SU-DHL-6 (cell line): ENCODE data around the gene CRYBG2.
"Not testable (repeated sequence)": the region's sequence is repeated elsewhere in the genome, so short reads cannot be mapped to it uniquely, and the experiment has no call there.

Experiments used
- H2AFZ ChIP-seq: fragments of 200-600 bp; sonication (generic); 2 replicates; pipeline ENCODE4 v1.6.1; 2014; ENCODE audit warnings: low read depth, mild to moderate bottlenecking, moderate library complexity, mixed read lengths, antibody characterized with exemption, low read length; ENCODE audit not compliant: severe bottlenecking
- H3F3A ChIP-seq: fragments of 200-600 bp; shearing (Covaris generic); 2 replicates; pipeline ENCODE4 v1.6.0; 2016; ENCODE audit warnings: antibody characterized with exemption, mild to moderate bottlenecking; ENCODE audit not compliant: insufficient read depth
- H3K27ac ChIP-seq: fragments of 200-600 bp; sonication (generic); 2 replicates; pipeline ENCODE4 v1.5.1; 2016; ENCODE audit warnings: low read depth, mild to moderate bottlenecking, low read length, moderate library complexity, mixed read lengths
- H3K27me3 ChIP-seq: fragments of 200-600 bp; sonication (generic), shearing (Covaris generic); 2 replicates; pipeline ENCODE4 v1.6.0; 2014; ENCODE audit warnings: mild to moderate bottlenecking, low read length
- H3K36me3 ChIP-seq: fragments of 200-600 bp; sonication (generic); 2 replicates; pipeline ENCODE4 v1.6.1; 2014; ENCODE audit warnings: mild to moderate bottlenecking, low read length, mixed read lengths
- H3K4me2 ChIP-seq: fragments of 300-600, 200-600 bp; shearing (Covaris generic), sonication (generic); 2 replicates; pipeline ENCODE4 v1.6.0; 2014; ENCODE audit warnings: low read length, low read depth, mild to moderate bottlenecking; ENCODE audit not compliant: poor library complexity, severe bottlenecking
- H3K4me3 ChIP-seq: fragments of 200-600 bp; sonication (generic); 2 replicates; pipeline ENCODE4 v1.5.1; 2014; ENCODE audit warnings: antibody characterized with exemption, low read length, mild to moderate bottlenecking, mixed read lengths; ENCODE audit not compliant: insufficient read depth, poor library complexity, severe bottlenecking
- H3K79me2 ChIP-seq: fragments of 200-600 bp; sonication (generic); 2 replicates; pipeline ENCODE4 v1.6.1; 2014; ENCODE audit warnings: mild to moderate bottlenecking, low read length, moderate library complexity; ENCODE audit not compliant: insufficient read depth
- H3K9ac ChIP-seq: fragments of 200-600 bp; sonication (generic); 2 replicates; pipeline ENCODE4 v1.7.0; 2014; ENCODE audit warnings: mild to moderate bottlenecking, low read length
- H3K9me2 ChIP-seq: fragments of 200-600 bp; sonication (generic); replicated peaks from 2 replicates; pipeline ENCODE4 v1.6.1; 2014; ENCODE audit warnings: low read length; ENCODE audit not compliant: insufficient read depth
- H3K9me3 ChIP-seq: fragments of 200-600 bp; sonication (generic); 2 replicates; pipeline ENCODE4 v1.6.1; 2014; ENCODE audit warnings: low read length, mixed read lengths; ENCODE audit not compliant: insufficient read depth
- H4K20me1 ChIP-seq: fragments of 200-600 bp; sonication (generic); 2 replicates; pipeline ENCODE4 v1.6.1; 2014; ENCODE audit warnings: low read depth, mild to moderate bottlenecking, antibody characterized with exemption, low read length, moderate library complexity, mixed read lengths
- EZH2phosphoT487 ChIP-seq: fragments of 200-600 bp; sonication (generic), shearing (Covaris generic); conservative IDR thresholded peaks from 2 replicates; pipeline ENCODE4 v1.6.1; 2018; ENCODE audit warnings: mild to moderate bottlenecking, antibody characterized with exemption, low read length, moderate library complexity, mixed read lengths
- TF ChIP-seq, protein P1 (sequence below): fragments of 200-600 bp; sonication (generic); IDR thresholded peaks from one replicate; pipeline ENCODE4 v1.5.1; 2017; ENCODE audit warnings: antibody characterized with exemption, mild to moderate bottlenecking, low read length, moderate library complexity; ENCODE audit not compliant: insufficient read depth, poor library complexity, severe bottlenecking

CRYBG2 gene

DNA sequence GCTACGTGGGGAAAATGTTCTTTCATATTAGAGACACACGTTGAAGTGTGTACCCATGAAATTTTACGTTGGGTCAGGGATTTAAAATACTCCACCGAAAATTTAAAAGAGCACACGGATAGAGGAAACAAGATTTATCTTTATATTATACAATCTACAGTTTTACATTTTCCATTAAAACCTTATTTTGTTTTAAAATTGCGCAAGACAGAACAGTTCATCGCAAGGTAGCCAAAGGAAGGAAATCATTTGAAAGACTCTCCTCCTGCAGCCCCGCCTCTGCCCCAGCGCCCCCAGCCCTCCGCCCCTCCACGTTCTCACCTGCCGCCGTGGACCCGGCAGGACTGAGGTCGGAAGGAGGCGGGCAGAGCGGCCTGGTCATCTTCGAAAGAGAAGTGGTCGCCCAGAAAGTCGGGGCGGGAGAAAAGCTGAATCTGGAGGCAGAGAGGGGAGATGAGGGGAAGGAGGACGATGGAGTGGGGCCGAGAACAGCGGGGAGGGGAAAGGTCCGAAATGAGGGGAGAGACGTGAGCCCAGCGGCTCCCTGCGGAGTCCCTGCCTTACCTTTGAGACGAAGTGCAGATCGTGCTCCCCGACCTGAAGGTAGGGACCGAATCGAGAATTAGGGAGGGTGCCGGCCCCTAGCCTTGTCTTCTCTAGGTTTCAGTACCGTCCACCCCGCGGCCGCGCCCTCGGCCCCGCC is 18.0 kb downstream of the CRYBG2 start:
- peak overlapping the region; percentile 53 for H3K9ac ChIP-seq
- H3K27me3 ChIP-seq, result no peaks in the 10 kb centered on the region
- H3K4me3 ChIP-seq, result peak overlapping the region; percentile 72
- H3K79me2 ChIP-seq, result no peaks in the 10 kb centered on the region
- no peaks in the 10 kb centered on the region for H3K36me3 ChIP-seq
- TF ChIP-seq EZH2phosphoT487, result no peak
- TF ChIP-seq, protein P1, sequence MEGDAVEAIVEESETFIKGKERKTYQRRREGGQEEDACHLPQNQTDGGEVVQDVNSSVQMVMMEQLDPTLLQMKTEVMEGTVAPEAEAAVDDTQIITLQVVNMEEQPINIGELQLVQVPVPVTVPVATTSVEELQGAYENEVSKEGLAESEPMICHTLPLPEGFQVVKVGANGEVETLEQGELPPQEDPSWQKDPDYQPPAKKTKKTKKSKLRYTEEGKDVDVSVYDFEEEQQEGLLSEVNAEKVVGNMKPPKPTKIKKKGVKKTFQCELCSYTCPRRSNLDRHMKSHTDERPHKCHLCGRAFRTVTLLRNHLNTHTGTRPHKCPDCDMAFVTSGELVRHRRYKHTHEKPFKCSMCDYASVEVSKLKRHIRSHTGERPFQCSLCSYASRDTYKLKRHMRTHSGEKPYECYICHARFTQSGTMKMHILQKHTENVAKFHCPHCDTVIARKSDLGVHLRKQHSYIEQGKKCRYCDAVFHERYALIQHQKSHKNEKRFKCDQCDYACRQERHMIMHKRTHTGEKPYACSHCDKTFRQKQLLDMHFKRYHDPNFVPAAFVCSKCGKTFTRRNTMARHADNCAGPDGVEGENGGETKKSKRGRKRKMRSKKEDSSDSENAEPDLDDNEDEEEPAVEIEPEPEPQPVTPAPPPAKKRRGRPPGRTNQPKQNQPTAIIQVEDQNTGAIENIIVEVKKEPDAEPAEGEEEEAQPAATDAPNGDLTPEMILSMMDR, result no peak
- H3F3A ChIP-seq, result peaks cover 8% of the 10 kb centered on the region; the same call in 1 of the 2 replicates
- no peaks in the 10 kb centered on the region for H4K20me1 ChIP-seq
- H3K27ac ChIP-seq, result no peak overlapping the region
- no peaks in the 10 kb centered on the region for H3K9me2 ChIP-seq
- peak overlapping the region; percentile 89 for H3K4me2 ChIP-seq
- no peaks in the 10 kb centered on the region for H3K9me3 ChIP-seq
- H2AFZ ChIP-seq, result peak overlapping the region; percentile 90

DNA sequence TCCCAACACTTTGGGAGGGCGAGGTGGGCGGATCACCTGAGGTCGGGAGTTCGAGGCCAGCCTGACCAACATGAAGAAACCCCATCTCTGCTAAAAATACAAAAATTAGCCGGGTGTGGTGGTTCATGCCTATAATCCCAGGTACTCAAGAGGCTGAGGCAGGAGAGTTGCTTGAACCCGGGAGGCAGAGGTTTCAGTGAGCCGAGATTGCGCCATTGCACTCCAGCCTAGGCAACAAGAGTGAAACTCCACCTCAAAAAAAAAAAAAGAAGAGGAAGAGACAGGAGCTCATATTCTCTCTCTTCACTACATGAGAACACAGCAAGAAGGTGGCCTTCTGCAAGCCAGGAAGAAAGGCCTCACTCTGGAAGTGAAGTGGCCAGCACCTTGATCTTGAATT is 20.6 kb downstream of the CRYBG2 start:
- not testable (repeated sequence) for H2AFZ ChIP-seq, H3K9me2 ChIP-seq, H3F3A ChIP-seq, H3K4me2 ChIP-seq, H3K27ac ChIP-seq, H3K79me2 ChIP-seq, H3K9ac ChIP-seq, H4K20me1 ChIP-seq, H3K4me3 ChIP-seq, H3K9me3 ChIP-seq, H3K36me3 ChIP-seq, H3K27me3 ChIP-seq

DNA sequence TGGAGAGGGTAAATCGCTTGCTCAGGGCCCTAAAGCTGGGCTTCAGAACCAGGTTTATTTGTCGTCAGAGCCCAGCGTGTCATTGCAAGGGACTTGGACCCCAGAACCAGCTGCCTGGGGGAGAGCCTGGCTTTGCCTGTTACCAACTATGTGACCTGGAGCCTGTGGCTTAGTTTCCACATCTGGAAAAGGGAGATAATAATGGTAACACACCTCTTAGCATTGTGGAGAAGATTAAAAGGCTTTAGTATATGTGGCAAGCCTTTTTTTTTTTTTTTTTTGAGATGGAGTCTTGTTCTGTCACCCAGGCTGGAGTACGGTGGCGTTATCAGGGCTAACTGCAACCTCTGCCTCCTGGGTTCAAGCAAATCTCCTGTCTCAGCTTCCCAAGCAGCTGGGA is 23.7 kb downstream of the CRYBG2 start:
- Histone ChIP-seq H3K9ac (no peak overlapping the region), H4K20me1 (no peaks in the 10 kb centered on the region), H3K4me2 (no peak overlapping the region), H2AFZ (no peak overlapping the region), H3K9me2 (no peaks in the 10 kb centered on the region), H3K9me3 (no peaks in the 10 kb centered on the region), H3K36me3 (no peaks in the 10 kb centered on the region), H3K79me2 (no peaks in the 10 kb centered on the region), H3F3A (no peaks in the 10 kb centered on the region), H3K27me3 (no peaks in the 10 kb centered on the region), H3K27ac (no peak overlapping the region), H3K4me3 (no peak overlapping the region)
- TF ChIP-seq, protein P1, result no peak
- no peak for TF ChIP-seq EZH2phosphoT487

DNA sequence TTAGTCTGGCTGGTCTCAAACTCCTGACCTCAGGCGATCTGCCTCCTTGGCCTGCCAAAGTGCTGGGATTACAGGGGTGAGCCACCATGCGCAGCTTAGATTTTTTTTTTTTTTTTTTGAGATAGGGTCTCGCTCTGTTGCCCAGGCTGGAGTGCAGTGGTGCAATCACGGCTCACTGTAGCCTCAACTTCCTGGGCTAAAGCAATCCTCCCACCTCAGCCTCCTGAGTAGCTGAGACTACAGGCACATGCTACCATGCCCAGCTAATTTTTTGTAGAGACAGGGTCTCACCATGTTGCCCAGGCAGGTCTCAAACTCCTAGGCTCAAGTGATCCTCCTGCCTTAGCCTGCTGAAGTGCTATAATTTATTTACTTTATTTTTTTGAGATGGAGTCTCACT is 24.6 kb downstream of the CRYBG2 start:
- H3K9me3 ChIP-seq, H3K27me3 ChIP-seq, H3K4me3 ChIP-seq, H3K36me3 ChIP-seq, H3K27ac ChIP-seq, H4K20me1 ChIP-seq, H3F3A ChIP-seq, H3K79me2 ChIP-seq, H3K9ac ChIP-seq, H3K9me2 ChIP-seq, H2AFZ ChIP-seq, H3K4me2 ChIP-seq: not testable (repeated sequence)
